ENCODE data around the gene ANKRD9.

DNA sequence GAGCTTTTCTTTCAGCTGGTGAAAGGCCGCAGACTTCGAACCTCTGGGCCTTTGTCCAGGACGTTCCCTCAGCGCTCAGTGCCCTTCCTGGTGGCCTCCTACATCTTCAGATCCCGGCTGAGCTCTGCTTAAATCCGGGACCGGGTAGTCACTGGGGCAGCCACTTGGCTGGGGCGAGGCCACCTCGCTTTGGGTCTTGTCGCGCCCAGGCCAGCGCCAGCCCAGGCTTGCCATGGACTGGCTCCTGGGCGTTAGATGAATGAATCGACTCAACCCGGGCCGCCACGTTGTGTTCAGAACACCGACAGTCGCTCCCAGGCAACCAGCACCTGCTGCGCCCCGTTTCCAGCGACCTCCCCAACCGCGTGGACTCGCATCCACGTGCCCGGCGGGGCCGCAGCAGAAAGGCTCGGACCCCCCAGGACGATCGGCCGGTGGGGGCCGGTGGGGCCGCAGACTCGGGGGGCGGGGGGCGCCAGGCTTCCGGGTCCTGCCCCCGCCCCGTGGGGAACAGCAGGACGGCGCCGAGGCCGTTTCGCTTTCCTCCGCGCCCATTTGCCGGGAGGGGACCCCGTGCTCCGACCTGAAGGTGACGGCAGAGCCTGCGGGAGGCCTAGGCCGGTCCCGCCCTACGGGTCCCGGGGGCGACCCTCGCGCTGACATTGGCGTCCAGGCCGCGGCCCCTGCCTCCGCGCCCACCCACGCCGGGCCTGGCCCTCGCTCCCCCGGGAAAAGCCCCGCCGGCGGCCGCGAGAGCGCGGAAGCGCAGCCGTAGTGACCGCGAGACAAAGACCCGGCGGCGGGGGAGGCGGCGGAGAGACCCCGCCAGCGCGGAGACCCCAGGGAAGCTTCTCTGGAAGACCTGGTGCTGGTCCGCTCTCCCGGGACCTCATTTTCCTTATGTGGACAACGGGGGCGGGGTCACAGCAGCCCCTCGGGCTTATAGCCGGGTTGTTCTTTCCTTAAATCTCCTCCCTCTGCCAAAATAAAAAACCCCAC is 45.5 kb upstream of the ANKRD9 start:
- TF ChIP-seq, protein P1, sequence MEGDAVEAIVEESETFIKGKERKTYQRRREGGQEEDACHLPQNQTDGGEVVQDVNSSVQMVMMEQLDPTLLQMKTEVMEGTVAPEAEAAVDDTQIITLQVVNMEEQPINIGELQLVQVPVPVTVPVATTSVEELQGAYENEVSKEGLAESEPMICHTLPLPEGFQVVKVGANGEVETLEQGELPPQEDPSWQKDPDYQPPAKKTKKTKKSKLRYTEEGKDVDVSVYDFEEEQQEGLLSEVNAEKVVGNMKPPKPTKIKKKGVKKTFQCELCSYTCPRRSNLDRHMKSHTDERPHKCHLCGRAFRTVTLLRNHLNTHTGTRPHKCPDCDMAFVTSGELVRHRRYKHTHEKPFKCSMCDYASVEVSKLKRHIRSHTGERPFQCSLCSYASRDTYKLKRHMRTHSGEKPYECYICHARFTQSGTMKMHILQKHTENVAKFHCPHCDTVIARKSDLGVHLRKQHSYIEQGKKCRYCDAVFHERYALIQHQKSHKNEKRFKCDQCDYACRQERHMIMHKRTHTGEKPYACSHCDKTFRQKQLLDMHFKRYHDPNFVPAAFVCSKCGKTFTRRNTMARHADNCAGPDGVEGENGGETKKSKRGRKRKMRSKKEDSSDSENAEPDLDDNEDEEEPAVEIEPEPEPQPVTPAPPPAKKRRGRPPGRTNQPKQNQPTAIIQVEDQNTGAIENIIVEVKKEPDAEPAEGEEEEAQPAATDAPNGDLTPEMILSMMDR (IDR thresholded peaks at IDR 0.05; ENCODE audit: low read length) = no peak
- TF ChIP-seq EZH2 (IDR thresholded peaks at IDR 0.05; ENCODE audit: borderline replicate concordance, low read length) = no peak

All from OCI-LY1 (cell line).